Karpas-422 (cell line): ENCODE results near the gene CHMP4A. TPM values are rescaled to one million over a fixed set of nuclear protein-coding genes. Genes with fewer than 3 reads are reported as not detected.

Source experiments
- DNase-seq: peaks from one replicate; pipeline ENCODE4 v3.0.0-alpha.2; 2015
- H2AFZ ChIP-seq: fragments of 200-600 bp; sonication (generic); 2 replicates; pipeline ENCODE4 v1.6.1; 2014; ENCODE audit warnings: antibody characterized with exemption, low read length, mixed read lengths
- H3K27ac ChIP-seq: fragments of 200-600 bp; sonication (generic); 2 replicates; pipeline ENCODE4 v1.5.1; 2014; ENCODE audit warnings: mild to moderate bottlenecking, low read length, moderate library complexity
- H3K27me3 ChIP-seq: fragments of 200-600 bp; sonication (generic); 2 replicates; pipeline ENCODE4 v1.6.1; 2014; ENCODE audit warnings: low read length, mixed read lengths
- H3K36me3 ChIP-seq: fragments of 200-600 bp; sonication (generic); 2 replicates; pipeline ENCODE4 v1.6.1; 2014; ENCODE audit warnings: low read length, mixed read lengths; ENCODE audit not compliant: insufficient read depth
- H3K4me1 ChIP-seq: fragments of 200-600 bp; sonication (generic); 2 replicates; pipeline ENCODE4 v1.6.1; 2014; ENCODE audit warnings: mild to moderate bottlenecking, low read length, mixed read lengths
- H3K4me2 ChIP-seq: fragments of 200-600 bp; sonication (generic); 2 replicates; pipeline ENCODE4 v1.6.1; 2014; ENCODE audit warnings: low read length, low read depth, mild to moderate bottlenecking; ENCODE audit not compliant: poor library complexity, severe bottlenecking
- H3K4me3 ChIP-seq: fragments of 200-600 bp; sonication (generic); 2 replicates; pipeline ENCODE4 v1.5.1; 2014; ENCODE audit warnings: mild to moderate bottlenecking, antibody characterized with exemption, low read length, mixed read lengths
- H3K79me2 ChIP-seq: fragments of 200-600 bp; sonication (generic); 2 replicates; pipeline ENCODE4 v1.6.1; 2014; ENCODE audit warnings: mild to moderate bottlenecking, low read length, mixed read lengths
- H3K9ac ChIP-seq: fragments of 200-600 bp; sonication (generic); 2 replicates; pipeline ENCODE4 v1.6.0; 2014; ENCODE audit warnings: low read length
- H3K9me2 ChIP-seq: fragments of 200-600 bp; sonication (generic), shearing (Covaris generic); replicated peaks from 2 replicates; pipeline ENCODE4 v1.6.0; 2014; ENCODE audit warnings: mild to moderate bottlenecking, low read length, moderate library complexity; ENCODE audit not compliant: insufficient read depth
- H3K9me3 ChIP-seq: fragments of 300-700, 200-600 bp; sonication (generic); 2 replicates; pipeline ENCODE4 v1.6.1; 2014; ENCODE audit warnings: low read length, mixed read lengths
- H4K20me1 ChIP-seq: fragments of 200-600 bp; sonication (generic); 2 replicates; pipeline ENCODE4 v1.6.1; 2014; ENCODE audit warnings: mild to moderate bottlenecking, antibody characterized with exemption, low read length, low read depth; ENCODE audit not compliant: insufficient read depth
- total RNA-seq: library from RNA; depleted of rRNA; stranded (reverse); fragments of >200 nt; shearing (Covaris generic); gene quantifications from 2 replicates; pipeline ENCODE4 v1.2.3, GENCODE V29; 2014; ENCODE audit warnings: low replicate concordance

CHMP4A gene
- total RNA-seq, 1 experiment from 2014 or later = 36.8 TPM

GRCh38 chr14:24240110-24240918 lies 27.0 kb upstream of the CHMP4A start:
- H3K27me3 ChIP-seq = no peaks in the 10 kb centered on the region
- H3K9me3 ChIP-seq = no peaks in the 10 kb centered on the region
- H3K27ac ChIP-seq = no peak overlapping the region
- peak overlapping the region; percentile 3 for H3K4me2 ChIP-seq
- H3K36me3 ChIP-seq = peaks cover 54% of the 10 kb centered on the region
- H4K20me1 ChIP-seq = peaks cover 6% of the 10 kb centered on the region; the same call in 1 of the 2 replicates
- peaks cover 40% of the 10 kb centered on the region for H3K4me1 ChIP-seq
- H3K9ac ChIP-seq = no peak overlapping the region
- H3K4me3 ChIP-seq = no peak overlapping the region
- no peak for DNase-seq
- no peak overlapping the region for H2AFZ ChIP-seq
- peaks cover 34% of the 10 kb centered on the region for H3K79me2 ChIP-seq
- no peaks in the 10 kb centered on the region for H3K9me2 ChIP-seq

DNA sequence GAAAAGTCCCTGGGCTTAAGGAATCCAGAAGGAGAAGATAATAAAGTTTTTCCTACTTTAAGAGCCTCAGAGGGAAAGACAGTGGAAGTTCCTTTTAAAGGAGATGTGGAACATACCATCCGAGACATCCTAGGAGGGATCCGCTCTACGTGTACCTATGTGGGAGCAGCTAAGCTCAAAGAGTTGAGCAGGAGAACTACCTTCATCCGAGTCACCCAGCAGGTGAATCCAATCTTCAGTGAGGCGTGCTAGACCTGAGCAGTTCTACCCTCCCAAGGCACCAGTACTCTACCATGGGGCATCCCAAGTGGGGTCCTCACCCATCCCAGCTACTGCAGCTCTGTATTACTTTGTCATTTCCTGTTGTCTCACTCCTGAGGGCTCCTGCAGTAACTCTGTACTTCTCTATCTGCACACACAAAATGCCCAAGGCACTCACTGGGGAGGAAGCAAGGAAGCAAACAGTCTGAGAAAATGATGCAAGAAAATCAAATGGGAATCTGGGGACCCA lies 25.3 kb upstream of the CHMP4A start:
- Histone ChIP-seq H3K9ac (no peak overlapping the region), H3K4me1 (peaks cover 53% of the 10 kb centered on the region), H2AFZ (no peak overlapping the region), H3K27ac (no peak overlapping the region), H3K9me2 (no peaks in the 10 kb centered on the region), H3K4me3 (no peak overlapping the region), H3K27me3 (no peaks in the 10 kb centered on the region), H3K79me2 (peaks cover 51% of the 10 kb centered on the region), H3K36me3 (peaks cover 65% of the 10 kb centered on the region), H4K20me1 (peaks cover 6% of the 10 kb centered on the region; the same call in 1 of the 2 replicates), H3K4me2 (no peak overlapping the region), H3K9me3 (no peaks in the 10 kb centered on the region)
- no peak for DNase-seq

- H3K79me2 ChIP-seq = peaks cover 56% of the 10 kb centered on the region
- no peaks in the 10 kb centered on the region for H3K9me3 ChIP-seq
Observed at GRCh38 chr14:24238123-24238522, 24.8 kb upstream of the CHMP4A start.

DNA sequence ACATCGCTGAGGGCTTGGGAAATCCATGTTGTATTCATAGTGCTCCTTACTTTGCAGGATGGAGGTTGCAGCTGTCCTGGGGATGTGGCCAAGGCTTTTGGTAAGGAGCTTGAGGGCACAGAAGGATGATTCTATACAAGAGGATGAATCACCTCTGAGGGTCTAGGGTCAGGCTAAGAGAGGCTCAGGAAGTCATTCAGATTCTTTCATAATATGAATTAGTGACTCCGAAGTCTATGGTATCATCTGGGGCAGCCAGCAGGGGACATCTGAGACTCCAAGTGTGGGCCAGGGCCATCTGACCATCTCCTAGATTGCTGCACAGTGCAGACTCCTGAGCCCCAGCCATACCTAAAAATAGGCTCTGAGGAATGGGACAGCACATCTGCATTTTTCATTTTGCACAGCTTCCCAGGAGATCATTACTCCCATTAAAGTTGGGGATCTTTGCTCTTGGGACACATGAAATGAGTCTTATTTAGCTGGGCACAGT lies 24.2 kb upstream of the CHMP4A start:
- Histone ChIP-seq H3K9me3 (no peaks in the 10 kb centered on the region), H3K36me3 (peaks cover 65% of the 10 kb centered on the region), H3K9me2 (no peaks in the 10 kb centered on the region), H3K4me1 (peaks cover 49% of the 10 kb centered on the region), H3K79me2 (peaks cover 60% of the 10 kb centered on the region), H3K4me2 (no peak overlapping the region), H2AFZ (no peak overlapping the region), H3K4me3 (no peak overlapping the region), H3K27ac (no peak overlapping the region), H4K20me1 (peaks cover 6% of the 10 kb centered on the region; the same call in 1 of the 2 replicates), H3K9ac (no peak overlapping the region), H3K27me3 (no peaks in the 10 kb centered on the region)
- no peak for DNase-seq

More at GRCh38 chr14:24238123-24238522, 24.8 kb upstream of the CHMP4A start:
- Histone ChIP-seq H4K20me1 (peaks cover 6% of the 10 kb centered on the region; the same call in 1 of the 2 replicates), H3K4me1 (peaks cover 53% of the 10 kb centered on the region), H3K27ac (no peak overlapping the region), H3K4me3 (no peak overlapping the region), H3K36me3 (peaks cover 65% of the 10 kb centered on the region), H2AFZ (no peak overlapping the region), H3K9ac (no peak overlapping the region), H3K9me2 (no peaks in the 10 kb centered on the region), H3K27me3 (no peaks in the 10 kb centered on the region), H3K4me2 (no peak overlapping the region)
- DNase-seq = no peak

- Histone ChIP-seq H3K79me2 (peaks cover 61% of the 10 kb centered on the region), H3K36me3 (peaks cover 65% of the 10 kb centered on the region), H3K9me3 (no peaks in the 10 kb centered on the region), H2AFZ (no peak overlapping the region), H3K9ac (no peak overlapping the region), H3K9me2 (no peaks in the 10 kb centered on the region), H4K20me1 (peaks cover 4% of the 10 kb centered on the region; the same call in 1 of the 2 replicates), H3K4me1 (peaks cover 48% of the 10 kb centered on the region), H3K4me3 (no peak overlapping the region), H3K4me2 (no peak overlapping the region), H3K27ac (no peak overlapping the region), H3K27me3 (no peaks in the 10 kb centered on the region)
- no peak for DNase-seq
Observed at GRCh38 chr14:24236689-24237462, 23.6 kb upstream of the CHMP4A start.

DNA sequence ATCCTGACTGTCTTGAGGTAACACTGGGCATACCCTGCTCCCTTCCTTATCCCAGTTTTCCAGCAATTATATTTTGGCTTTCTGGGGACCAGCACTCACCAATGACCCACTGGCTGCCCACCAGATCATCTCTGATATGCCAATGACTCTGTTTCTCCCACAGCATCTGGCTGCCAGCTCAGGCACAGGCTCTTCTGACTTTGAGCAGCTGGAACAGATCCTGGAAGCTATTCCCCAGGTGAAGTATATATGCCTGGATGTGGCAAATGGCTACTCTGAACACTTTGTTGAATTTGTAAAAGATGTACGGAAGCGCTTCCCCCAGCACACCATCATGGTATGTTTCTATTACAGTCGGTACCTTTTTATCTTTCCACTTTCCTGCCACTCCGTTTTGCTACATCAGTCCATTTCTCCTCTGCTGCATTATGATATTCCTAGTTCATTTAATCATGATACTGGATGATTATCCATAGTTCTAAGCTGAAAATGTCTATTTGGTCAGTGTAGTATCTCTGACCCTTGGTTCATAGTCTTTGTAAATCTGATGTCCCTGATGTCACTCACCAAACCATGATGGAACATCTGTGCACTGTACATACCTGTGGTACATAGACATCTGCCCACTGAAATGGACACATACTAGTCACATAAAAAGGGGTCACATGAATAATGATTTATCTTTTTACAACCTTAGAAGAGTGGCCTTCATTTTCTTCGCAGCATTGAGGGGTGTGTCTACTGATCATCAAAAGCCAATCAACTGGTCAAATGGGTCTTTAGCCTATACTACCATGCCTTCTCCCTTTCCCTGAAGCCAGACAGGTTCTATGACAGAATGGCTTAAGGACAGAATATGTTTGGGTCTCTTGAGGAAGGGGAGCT lies 22.8 kb upstream of the CHMP4A start:
- no peak for DNase-seq
- Histone ChIP-seq H3K4me3 (no peak overlapping the region), H3K79me2 (peaks cover 61% of the 10 kb centered on the region), H3K4me1 (peaks cover 43% of the 10 kb centered on the region), H4K20me1 (peaks cover 3% of the 10 kb centered on the region; the same call in 1 of the 2 replicates), H3K4me2 (no peak overlapping the region), H3K9me2 (no peaks in the 10 kb centered on the region), H3K27ac (no peak overlapping the region), H3K9ac (no peak overlapping the region), H2AFZ (no peak overlapping the region), H3K36me3 (peaks cover 64% of the 10 kb centered on the region), H3K9me3 (no peaks in the 10 kb centered on the region), H3K27me3 (no peaks in the 10 kb centered on the region)

GRCh38 chr14:24234095-24235005 lies 21.1 kb upstream of the CHMP4A start:
- Histone ChIP-seq H3K4me2 (peak overlapping the region; percentile 81), H3K36me3 (peaks cover 47% of the 10 kb centered on the region), H3K4me1 (peaks cover 33% of the 10 kb centered on the region), H3K9me3 (no peaks in the 10 kb centered on the region), H3K79me2 (peaks cover 59% of the 10 kb centered on the region), H3K9ac (peak overlapping the region; percentile 82), H3K4me3 (peak overlapping the region; percentile 87), H4K20me1 (peaks cover 3% of the 10 kb centered on the region; the same call in 1 of the 2 replicates), H3K9me2 (no peaks in the 10 kb centered on the region), H3K27ac (peak overlapping the region; percentile 73; the same call in 1 of the 2 replicates), H3K27me3 (no peaks in the 10 kb centered on the region), H2AFZ (no peak overlapping the region)
- DNase-seq = peak; percentile 59
